ENCODE results near the gene WHAMM. TPM values are rescaled to one million over a fixed set of nuclear protein-coding genes. Genes with fewer than 3 reads are reported as not detected.
"Not testable (repeated sequence)": the region's sequence is repeated elsewhere in the genome, so short reads cannot be mapped to it uniquely, and the experiment has no call there.

The WHAMM gene
- total RNA-seq, 1 donor from 2014 or later = 9.4 TPM

- peaks cover 17% of the 10 kb centered on the region for H3K4me1 Mint-ChIP-seq
- H3K36me3 Mint-ChIP-seq = peaks cover 15% of the 10 kb centered on the region
- H3K27ac Mint-ChIP-seq = peak overlapping the region; percentile 96
- H3K9me3 Mint-ChIP-seq = no peaks in the 10 kb centered on the region
- TF ChIP-seq CTCF (IDR thresholded peaks at IDR 0.05; ENCODE audit: unreplicated experiment) = no peak
- H3K27me3 Mint-ChIP-seq (ENCODE audit: low read depth) = no peaks in the 10 kb centered on the region
- DNase-seq (ENCODE audit: low spot score in 2 of 2, unreplicated experiment in 2 of 2) = no peak
- H3K4me3 Mint-ChIP-seq = peak overlapping the region; percentile 81
Observed at GRCh38 chr15:82810890-82811426, 1.5 kb downstream of the WHAMM start.

- Mint-ChIP-seq H3K36me3 (peaks cover 23% of the 10 kb centered on the region), H3K4me1 (peaks cover 17% of the 10 kb centered on the region), H3K27ac (no peak overlapping the region), H3K9me3 (no peaks in the 10 kb centered on the region), H3K4me3 (no peak overlapping the region), H3K27me3 (ENCODE audit: low read depth) (no peaks in the 10 kb centered on the region)
- DNase-seq (ENCODE audit: low spot score in 2 of 2, unreplicated experiment in 2 of 2) = no peak
- no peak for TF ChIP-seq CTCF (IDR thresholded peaks at IDR 0.05; ENCODE audit: unreplicated experiment)
Observed at GRCh38 chr15:82812994-82813393, 3.6 kb downstream of the WHAMM start.

GRCh38 chr15:82820128-82820527, 10.7 kb downstream of the WHAMM start:
- Mint-ChIP-seq H3K4me3 (no peak overlapping the region), H3K36me3 (peaks cover 46% of the 10 kb centered on the region)

GRCh38 chr15:82821396-82821795, 12.0 kb downstream of the WHAMM start:
- peaks cover 41% of the 10 kb centered on the region for H3K36me3 Mint-ChIP-seq
- not testable (repeated sequence) for H3K4me3 Mint-ChIP-seq; H3K4me1 Mint-ChIP-seq; DNase-seq (ENCODE audit: low spot score in 2 of 2, unreplicated experiment in 2 of 2); H3K27ac Mint-ChIP-seq; H3K27me3 Mint-ChIP-seq (ENCODE audit: low read depth); H3K9me3 Mint-ChIP-seq

More at GRCh38 chr15:82820128-82820527, 10.7 kb downstream of the WHAMM start:
- Mint-ChIP-seq H3K27ac (no peak overlapping the region), H3K4me1 (no peaks in the 10 kb centered on the region), H3K27me3 (ENCODE audit: low read depth) (no peaks in the 10 kb centered on the region), H3K9me3 (peaks cover 3% of the 10 kb centered on the region)
- no peak for DNase-seq (ENCODE audit: low spot score in 2 of 2, unreplicated experiment in 2 of 2)
- no peak for TF ChIP-seq CTCF (IDR thresholded peaks at IDR 0.05; ENCODE audit: unreplicated experiment)

GRCh38 chr15:82821851-82822250, 12.4 kb downstream of the WHAMM start:
- not testable (repeated sequence) for H3K4me3 Mint-ChIP-seq; DNase-seq (ENCODE audit: low spot score in 2 of 2, unreplicated experiment in 2 of 2); H3K27ac Mint-ChIP-seq; H3K9me3 Mint-ChIP-seq; H3K27me3 Mint-ChIP-seq (ENCODE audit: low read depth); H3K4me1 Mint-ChIP-seq
- peaks cover 42% of the 10 kb centered on the region for H3K36me3 Mint-ChIP-seq

- Mint-ChIP-seq H3K4me1 (no peaks in the 10 kb centered on the region), H3K36me3 (peaks cover 42% of the 10 kb centered on the region), H3K27ac (no peak overlapping the region), H3K27me3 (ENCODE audit: low read depth) (no peaks in the 10 kb centered on the region), H3K9me3 (peaks cover 3% of the 10 kb centered on the region), H3K4me3 (no peak overlapping the region)
- TF ChIP-seq CTCF (IDR thresholded peaks at IDR 0.05; ENCODE audit: unreplicated experiment) = no peak
- no peak for DNase-seq (ENCODE audit: low spot score in 2 of 2, unreplicated experiment in 2 of 2)
Observed at GRCh38 chr15:82823049-82823448, 13.6 kb downstream of the WHAMM start.

GRCh38 chr15:82828075-82828474, 18.6 kb downstream of the WHAMM start:
- peaks cover 38% of the 10 kb centered on the region for H3K36me3 Mint-ChIP-seq
- no peaks in the 10 kb centered on the region for H3K9me3 Mint-ChIP-seq
- H3K27ac Mint-ChIP-seq = no peak overlapping the region
- H3K4me1 Mint-ChIP-seq = no peaks in the 10 kb centered on the region
- no peak overlapping the region for H3K4me3 Mint-ChIP-seq
- TF ChIP-seq CTCF (IDR thresholded peaks at IDR 0.05; ENCODE audit: unreplicated experiment) = no peak
- H3K27me3 Mint-ChIP-seq (ENCODE audit: low read depth) = no peaks in the 10 kb centered on the region
- DNase-seq (ENCODE audit: low spot score in 2 of 2, unreplicated experiment in 2 of 2) = no peak

Measured in mesothelial cell of epicardium (in vitro differentiated cells).